IPS-18c (cell line): Measurements from ENCODE around the gene TRIM47.

ENCODE experiments used
- H3K4me3 ChIP-seq: 2 replicates; pipeline ENCODE4 v1.7.0; 2013; ENCODE audit warnings: low read depth, mild to moderate bottlenecking, low read length, moderate library complexity; ENCODE audit not compliant: insufficient read depth
- H3K9me3 ChIP-seq: one replicate; pipeline ENCODE4 v1.6.1; 2013; ENCODE audit warnings: mild to moderate bottlenecking, low read length, moderate library complexity; ENCODE audit not compliant: control insufficient read depth, insufficient read depth

Gene TRIM47

DNA sequence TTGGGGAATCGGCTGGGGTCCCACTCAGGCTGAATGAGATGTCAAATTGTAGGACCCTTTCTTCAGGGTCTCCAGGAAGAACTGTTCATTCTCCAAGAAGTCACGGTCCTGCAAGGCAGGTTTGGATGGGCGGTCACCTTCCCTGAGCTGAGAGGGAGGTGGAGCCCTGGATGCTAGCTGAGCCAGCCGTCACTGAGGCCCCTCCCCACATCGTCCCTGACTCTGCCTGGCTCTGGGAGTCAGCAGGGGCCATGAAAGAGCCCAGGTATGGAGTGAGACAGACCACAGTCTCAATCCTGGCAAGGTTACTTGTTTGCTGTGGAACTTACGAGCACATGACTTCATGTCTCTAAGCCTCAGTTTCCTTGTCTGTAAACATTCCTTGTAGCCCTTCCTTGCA, 32.3 kb upstream of the TRIM47 start:
- H3K4me3 ChIP-seq = no peak overlapping the region
- H3K9me3 ChIP-seq = no peaks in the 10 kb centered on the region

DNA sequence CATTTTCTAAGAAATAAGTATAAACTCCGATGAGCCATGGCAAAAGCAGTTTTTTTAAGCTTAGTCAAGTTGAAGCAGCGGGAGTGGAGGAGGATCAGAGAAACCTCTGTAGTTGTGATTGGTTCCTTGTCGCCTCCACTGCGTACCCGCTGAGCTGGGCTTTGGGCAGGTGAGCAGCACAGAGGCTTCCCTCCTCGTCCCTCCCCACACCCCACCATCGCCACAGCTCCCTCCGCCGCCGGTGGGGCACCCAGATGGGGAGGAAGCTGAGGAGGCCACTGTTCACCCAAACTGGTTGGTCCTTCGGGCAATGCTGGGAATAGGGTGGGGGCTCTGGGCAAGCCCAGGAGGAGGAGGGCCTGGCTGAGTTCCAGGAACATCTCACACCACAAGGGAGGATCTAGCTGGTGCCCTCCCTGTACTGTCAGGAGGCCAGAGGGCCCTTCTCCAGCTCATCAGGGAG, 31.5 kb upstream of the TRIM47 start:
- no peak overlapping the region for H3K4me3 ChIP-seq
- H3K9me3 ChIP-seq = no peaks in the 10 kb centered on the region

DNA sequence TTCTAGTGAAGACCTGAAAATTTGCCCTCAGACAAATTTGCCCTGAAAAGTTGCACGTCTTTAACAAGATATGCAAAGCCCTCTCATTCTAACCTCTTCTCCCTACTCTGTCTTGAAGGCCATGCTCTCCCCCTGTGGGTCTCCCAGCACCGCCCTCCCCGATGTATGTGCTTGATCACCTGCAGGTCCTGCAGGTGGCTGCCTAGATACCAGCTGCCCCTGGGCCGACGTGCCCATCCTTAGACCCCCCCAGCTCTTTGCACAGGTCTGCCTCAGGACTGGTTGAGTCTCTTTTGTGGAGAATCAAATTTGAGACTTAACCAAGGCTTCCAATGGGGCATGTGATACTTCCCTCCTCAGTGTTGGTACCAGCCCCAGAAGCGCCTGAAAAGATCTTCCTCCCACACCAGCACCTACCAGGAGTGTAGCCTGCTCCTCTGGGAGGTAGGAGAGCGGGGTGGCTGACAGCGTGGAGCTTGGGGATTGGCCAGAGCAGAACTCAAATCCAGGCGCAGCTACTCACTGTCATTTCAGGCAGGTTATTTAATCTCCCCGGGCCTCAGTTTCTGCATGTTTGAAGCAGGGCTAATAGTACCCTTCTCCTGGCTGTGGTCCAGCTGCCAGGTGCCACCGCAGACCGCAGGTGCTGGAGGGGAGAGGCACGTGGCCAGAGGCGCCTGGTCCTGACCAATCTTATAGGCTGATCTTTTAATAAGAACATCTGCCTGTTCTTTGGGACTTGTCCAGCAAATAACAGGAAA, 30.9 kb upstream of the TRIM47 start:
- Histone ChIP-seq H3K4me3 (no peak overlapping the region), H3K9me3 (no peaks in the 10 kb centered on the region)

DNA sequence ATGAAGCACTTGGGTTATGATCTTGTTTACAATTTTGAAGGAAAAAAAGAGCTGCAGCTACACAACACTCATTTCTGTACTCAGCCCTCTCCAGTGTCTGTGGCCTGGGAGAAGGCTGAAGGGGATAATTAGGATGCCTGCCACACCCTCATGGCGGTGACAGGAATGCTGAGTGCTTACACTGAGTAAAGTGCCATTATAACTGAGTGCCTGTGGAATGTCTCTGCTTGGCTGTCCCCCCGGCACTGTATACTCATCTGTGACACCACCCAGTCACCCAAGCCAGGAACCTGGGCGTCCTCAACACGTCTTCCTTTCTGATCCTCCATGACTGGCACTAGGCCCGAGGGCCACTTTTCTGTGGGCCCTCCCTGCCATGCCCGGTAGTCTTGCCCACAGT, 29.8 kb upstream of the TRIM47 start:
- Histone ChIP-seq H3K4me3 (no peak overlapping the region), H3K9me3 (no peaks in the 10 kb centered on the region)

DNA sequence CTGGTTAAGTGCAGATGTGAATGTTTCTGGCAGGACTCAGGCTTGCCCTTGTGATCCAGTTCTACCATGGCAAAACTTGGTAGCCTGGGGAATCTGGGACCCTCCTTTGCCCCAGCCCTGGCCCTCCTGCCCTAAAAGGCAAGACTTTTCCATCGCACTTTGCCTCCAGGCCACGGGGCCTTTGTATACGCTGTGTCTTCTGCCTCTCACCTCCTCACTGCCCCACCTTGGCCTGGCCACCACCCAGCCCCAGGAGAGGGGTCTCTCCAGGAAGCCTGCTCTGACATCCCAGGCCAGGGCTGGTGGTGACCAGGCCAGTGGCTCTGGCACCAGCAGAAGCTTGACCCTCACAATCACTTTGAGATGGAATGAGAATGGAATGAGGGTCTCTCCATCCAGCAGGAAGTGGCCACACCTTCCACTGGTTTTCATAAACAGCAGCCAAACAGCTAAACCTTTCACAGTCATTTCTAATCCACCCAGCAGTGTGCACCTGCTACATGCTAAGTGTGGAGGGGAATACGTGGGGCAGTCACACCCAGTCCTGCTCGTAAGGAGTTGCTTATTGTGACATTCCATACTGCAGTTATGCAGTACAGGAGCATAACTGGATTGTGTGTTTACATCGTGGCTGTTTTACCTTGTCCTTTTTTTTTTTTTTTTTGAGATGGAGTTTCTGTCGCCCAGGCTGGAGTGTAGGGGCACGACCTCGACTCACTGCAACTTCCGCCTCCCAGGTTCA, 27.9 kb upstream of the TRIM47 start:
- Histone ChIP-seq H3K4me3 (no peak overlapping the region), H3K9me3 (no peaks in the 10 kb centered on the region)

DNA sequence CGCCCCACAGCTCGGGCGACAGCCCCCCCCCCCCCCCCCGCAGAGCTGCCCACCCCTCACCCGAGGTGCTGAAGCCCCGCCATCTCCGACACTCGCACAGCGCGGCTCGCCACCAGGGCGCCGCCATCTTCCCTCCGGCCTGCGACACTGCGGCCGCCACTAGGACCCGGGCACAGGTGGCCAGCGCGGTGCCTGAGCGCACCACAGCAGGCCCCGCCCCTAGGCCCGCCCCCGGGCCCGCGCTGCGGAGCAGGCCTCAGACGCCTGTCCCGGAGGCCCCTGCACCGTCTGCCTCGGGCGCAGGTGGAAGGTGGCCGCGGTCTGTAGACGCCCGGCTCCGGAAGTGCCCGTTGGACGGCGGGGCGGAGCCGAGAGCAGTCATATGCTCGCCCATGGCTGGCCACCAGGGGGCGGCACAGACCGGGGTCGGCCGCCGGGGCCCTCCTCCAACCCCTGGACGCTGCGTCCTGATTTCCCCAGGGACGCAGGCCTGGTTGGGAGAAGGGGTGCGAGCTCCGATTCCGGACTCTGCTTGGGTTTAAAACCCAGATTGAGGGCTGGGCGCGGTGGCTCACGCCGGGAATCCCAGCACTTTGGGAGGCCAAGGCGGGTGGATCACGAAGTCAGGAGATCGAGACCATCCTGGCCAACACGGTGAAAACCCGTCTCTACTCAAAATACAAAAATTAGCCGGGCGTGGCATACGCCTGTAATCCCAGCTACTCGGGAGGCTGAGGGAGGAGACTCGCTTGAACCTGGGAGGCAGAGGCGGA, 26.6 kb upstream of the TRIM47 start, which contains the start of gene MRPL38:
Gene MRPL38 (minus strand): TSS at position 136 of the 773 bp plus-strand sequence. CDS start 9 bp downstream, at position 127.
- Histone ChIP-seq H3K4me3 (peak within 1 kb of the TSS; percentile 87), H3K9me3 (no peaks in the 10 kb centered on the region)

DNA sequence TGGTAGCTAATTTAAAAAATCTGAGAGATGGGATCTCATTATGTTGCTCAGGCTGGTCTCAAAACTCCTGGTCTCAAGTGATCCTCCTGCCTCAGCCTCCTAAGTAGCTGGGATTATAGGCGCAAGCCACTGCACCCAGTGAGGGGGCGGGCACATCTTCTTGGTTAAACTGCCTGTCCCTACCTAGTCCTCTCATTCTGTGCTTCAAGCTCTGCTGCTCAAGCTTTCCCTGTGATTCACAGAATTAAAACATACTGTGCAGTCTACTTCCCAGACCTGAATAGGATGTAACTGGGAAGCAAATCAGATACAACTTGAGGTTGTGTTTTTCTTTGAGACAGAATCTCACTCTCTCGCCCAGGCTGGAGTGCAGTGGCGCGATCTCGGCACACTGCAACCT, 24.0 kb upstream of the TRIM47 start:
- peaks cover 3% of the 10 kb centered on the region for H3K9me3 ChIP-seq
- no peak overlapping the region for H3K4me3 ChIP-seq

DNA sequence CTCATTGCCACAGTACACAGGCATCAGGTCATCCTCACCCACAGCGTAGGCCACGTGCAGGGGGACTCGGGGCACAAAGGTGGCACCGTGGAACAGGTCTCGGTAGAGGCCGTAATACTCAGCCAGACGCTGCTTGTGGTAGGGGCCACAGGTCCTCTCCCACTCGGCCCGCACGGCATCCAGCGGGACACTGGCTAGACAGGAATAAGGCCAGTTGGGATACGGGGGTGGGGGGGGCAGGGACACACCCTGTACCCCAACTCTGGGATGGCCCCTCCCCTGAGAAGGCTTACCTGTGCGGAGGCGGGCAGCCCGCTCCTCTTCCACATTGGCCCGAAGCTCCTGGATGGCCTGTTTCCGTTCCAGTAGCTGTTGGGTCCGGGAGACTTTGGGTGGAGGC, 23.3 kb upstream of the TRIM47 start:
- H3K4me3 ChIP-seq = no peak overlapping the region
- H3K9me3 ChIP-seq = peaks cover 3% of the 10 kb centered on the region

DNA sequence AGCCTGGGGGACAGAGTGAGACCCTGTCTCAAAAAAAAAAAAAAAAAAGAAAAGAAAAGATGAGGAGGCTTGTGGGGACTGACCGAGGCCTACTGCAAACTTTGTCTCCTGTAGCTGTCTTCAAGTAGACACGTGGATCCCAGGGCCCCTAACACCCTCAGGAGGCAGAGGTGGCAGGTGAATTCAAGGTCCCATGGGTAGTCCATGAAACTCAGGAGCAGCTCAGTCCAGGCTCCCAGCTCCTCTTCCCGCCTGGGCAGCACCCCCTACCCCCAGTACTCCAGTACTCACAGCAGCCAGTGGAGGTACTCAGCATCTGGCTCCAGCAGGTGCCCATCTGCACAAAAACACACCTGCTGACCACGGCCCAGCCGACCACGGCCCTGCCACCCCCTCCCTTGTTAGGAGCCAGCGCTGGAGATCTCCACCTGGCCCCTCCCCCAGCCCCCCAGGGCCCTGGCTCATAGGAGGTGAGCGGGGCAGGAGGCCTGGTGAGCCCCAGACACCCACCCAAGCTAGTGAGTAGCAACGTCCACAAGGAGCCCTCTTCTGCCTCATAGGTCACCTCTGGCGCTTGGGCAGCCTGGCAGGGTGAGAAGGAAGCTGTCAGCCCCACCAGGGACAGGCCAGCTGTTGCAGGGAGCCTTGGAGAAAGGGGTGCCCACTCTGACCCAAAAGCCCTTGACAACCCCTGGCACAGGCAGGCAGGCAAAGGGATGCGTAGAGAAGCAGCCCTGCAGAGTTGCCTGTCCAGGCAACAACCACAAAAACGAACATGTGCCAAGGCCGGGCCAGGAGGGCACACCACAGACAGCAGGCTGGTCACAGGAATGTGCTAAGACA, 22.5 kb upstream of the TRIM47 start:
- peaks cover 3% of the 10 kb centered on the region for H3K9me3 ChIP-seq
- H3K4me3 ChIP-seq = no peak overlapping the region

DNA sequence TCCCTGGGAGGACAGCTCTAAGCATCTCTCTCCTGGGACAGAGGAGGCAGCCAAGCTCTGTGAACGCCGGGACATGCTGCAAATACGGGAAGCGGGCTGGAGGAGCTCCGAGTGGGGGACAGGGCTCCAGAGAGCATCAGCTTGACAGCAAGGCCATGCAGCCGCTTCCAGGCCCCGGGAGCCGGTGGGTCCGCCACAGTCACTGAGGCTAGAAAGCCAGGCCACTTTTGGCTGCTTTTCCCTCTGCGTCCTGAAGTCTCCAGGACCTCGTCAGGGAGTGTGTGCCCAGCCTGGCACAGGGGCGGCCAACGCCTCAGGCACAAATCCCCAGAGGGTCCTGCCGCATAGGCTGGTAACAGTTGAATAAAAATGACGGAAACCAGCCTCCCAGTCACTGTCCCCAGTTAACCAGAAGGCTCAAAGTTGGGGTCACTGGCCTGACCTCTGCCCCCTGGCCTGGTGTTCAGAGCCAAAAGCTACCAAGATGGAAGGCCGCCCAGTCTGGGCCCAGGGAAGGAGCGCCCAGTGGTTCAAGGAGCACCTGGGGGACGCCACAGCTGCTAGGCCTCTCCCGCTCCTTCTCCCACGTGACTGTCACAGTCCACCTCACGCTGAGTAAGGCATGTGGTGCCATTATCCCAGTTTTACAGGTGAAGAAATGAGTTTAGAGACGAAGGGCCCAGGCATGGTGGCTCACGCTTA, 21.5 kb upstream of the TRIM47 start:
- Histone ChIP-seq H3K9me3 (peaks cover 3% of the 10 kb centered on the region), H3K4me3 (no peak overlapping the region)

DNA sequence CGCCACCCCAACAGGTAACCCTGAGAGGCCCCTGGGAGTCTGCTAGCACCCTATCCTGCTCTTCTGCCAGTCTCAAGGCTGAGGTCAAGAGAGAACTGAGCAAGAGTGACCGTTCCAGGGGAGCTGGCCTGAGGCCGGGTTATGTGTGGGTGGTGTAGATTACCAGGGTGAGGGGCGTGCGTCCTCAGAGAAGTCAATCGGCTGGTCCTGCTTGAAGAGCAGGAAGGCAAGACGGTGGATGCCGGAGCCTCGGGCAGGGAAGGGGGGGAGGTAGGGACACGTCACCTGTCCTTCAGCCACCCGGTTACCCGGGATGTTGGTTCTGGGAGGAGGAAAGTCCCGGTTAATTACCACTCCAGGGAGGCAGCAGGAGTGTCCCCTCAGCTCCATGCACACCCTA, 21.0 kb upstream of the TRIM47 start:
- H3K9me3 ChIP-seq = peaks cover 3% of the 10 kb centered on the region
- no peak overlapping the region for H3K4me3 ChIP-seq

DNA sequence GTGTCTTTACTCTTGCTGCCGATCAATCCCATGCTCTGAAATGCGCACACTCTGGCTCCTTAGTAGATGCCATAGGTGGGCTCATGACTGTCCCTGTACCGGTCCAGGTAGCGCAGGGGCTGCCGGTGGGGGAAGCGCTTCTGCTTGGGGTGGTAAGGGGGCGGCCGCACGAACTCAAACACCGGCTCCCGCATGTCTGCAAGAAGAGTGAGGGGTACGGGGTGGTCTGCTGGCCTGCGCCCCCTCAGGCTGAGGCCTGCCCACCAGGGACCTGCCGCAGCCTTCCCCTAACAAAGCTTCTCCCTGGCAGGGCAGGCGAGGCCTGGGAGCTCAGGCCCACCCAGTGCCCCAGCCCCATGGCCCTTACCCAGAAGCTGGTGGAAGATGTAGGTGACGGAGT, 20.4 kb upstream of the TRIM47 start:
- Histone ChIP-seq H3K4me3 (no peak overlapping the region), H3K9me3 (peaks cover 3% of the 10 kb centered on the region)

DNA sequence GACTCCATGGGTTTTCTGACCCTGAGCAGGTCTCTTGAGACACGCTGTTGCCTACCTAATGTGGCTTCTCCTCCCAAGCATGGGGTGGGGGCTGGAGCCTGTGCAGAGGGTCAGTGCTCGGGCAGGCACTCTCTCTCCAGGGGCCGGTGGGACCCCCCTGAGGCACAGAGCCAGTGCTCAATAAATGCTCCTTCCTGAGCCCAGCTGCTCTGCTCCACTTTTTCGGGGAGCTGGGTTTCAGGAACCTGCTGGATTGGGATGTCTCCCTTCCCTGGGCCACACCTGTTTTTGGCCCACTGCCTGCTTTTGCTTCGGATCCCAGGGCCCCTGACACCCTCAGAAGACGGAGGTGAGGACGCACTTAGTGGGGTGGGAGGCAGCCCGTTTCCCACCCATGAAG, 19.7 kb upstream of the TRIM47 start:
- H3K4me3 ChIP-seq = no peak overlapping the region; the same call in 1 of the 2 replicates
- peaks cover 3% of the 10 kb centered on the region for H3K9me3 ChIP-seq

DNA sequence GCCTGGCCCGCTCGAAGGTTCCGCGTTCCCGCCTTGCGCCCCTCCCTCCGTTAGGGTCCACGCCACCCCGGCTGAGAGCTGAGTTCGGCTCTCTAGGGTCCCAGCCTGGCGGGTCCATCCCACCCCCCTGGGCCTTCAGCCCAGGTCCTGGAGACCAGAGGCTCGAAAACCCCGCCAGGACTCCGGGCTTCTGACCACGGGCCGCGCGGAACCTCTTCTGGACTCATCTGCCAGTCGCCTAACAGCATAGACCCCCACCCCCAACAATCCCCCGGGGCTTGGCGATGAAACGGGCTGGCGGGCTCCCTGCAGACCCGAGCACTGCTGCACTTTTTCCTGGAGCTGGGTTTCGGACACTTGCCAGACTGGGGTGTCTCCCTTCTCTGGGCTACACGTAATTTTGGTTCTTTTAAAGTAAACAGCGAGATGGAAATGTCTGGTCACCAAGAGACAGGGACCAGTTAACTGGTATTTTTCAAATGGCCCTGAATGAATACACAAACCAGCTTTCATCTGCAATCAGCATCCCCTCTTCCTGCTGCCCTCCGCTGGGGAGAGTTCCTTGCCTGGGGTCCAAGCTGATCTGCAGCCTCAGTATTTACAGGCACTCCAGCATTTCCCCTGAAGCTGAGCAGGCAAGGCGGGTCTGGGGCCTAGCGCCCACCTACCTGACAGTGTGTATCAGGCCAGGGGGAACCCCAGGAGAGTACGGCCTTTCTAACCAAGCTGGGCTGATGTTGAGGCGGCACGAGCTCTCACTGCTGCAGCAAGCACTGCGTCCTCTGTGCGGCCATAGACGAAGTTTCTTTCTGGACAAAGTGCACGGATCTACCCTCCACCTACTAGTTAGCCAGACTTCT, 19.0 kb upstream of the TRIM47 start:
- Histone ChIP-seq H3K9me3 (peaks cover 3% of the 10 kb centered on the region), H3K4me3 (peak overlapping the region; percentile 89; the same call in 1 of the 2 replicates)

DNA sequence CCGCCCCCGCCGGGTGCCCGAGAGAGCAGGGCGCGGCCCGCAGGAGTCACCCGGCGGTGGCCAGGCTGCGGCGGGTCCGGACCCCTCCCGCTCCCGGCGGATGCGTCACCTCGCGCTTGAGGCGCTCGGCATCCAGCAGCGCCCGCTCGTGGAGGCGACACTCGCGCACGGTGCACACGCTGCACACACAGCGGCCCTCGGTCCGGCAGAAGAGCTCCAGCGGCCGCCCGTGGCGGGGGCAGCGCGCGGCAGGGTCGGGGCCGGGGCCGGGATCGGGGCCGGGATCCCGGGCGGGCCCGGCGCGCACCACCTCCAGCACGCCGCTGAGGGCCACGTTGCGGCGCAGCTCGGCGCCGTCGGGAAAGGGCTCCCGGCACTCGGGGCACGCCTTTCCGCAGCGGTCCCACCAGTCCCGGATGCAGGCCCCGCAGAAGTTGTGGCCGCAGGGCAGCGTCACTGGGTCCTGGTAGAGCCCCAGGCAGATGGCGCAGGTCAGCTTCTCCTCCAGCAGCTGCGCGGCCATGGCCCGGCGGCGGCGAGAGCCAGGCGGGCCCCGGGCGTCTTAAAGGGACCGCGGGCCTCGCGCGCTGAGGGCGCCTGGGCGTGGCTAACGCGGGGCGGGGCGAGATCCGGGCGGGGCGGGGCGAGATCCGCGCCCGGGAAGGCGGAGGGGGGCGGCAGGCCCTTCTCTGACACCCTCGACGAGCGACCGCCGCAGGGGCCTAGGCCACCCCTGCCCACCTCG, 18.2 kb upstream of the TRIM47 start, which contains the start of gene TRIM65:
Gene TRIM65 (minus strand): TSS at position 537 of the 745 bp plus-strand sequence. CDS start 14 bp downstream, at position 523.
- Histone ChIP-seq H3K4me3 (peak within 1 kb of the TSS; percentile 89), H3K9me3 (peaks cover 3% of the 10 kb centered on the region)
